ENCODE measurements around the gene DGAT2.

- TF ChIP-seq REST (IDR thresholded peaks at IDR 0.05; ENCODE audit: insufficient replicate concordance, low read depth) = no peak
- no peak for TF ChIP-seq CTCF (IDR thresholded peaks at IDR 0.05; ENCODE audit: insufficient read depth, low read length)
- no peak for TF ChIP-seq POLR2AphosphoS5 (IDR thresholded peaks at IDR 0.05; ENCODE audit: low read depth)
These were observed 42.8 kb upstream of the DGAT2 start for GRCh38 chr11:75725547-75726320.

Measured in HL-60 (cell line).